SH-SY5Y (cell line): ENCODE measurements around the gene ABCD1.

Experiments used
- GATA2 ChIP-seq: IDR thresholded peaks from 2 replicates; pipeline ENCODE4 v1.6.1; 2011; ENCODE audit warnings: mild to moderate bottlenecking, low read depth, low read length
- GATA3 ChIP-seq: IDR thresholded peaks from 2 replicates; pipeline ENCODE4 v1.6.1; 2011; ENCODE audit warnings: low read depth, mild to moderate bottlenecking, low read length, moderate library complexity

DNA sequence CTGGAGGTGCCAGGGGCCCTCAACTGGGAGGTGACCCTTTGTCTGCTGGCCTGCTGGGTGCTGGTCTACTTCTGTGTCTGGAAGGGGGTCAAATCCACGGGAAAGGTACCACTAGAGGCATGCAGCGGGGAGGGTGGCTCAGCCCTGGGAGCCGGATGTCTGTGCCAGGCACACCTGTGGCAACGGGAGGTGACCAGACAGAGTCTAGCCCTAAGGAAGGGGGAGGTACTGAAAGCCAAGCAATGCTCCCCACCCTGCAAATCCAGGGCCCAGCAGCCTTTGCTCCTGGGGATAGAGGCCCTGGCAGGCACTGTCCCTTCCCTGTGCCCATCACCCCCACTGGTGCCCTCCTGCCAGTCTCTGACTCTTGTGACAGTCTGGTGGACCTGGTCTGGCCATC, 32.7 kb upstream of the ABCD1 start:
- TF ChIP-seq GATA2, result no peak
- TF ChIP-seq GATA3, result no peak
